GM12801 (cell line): Measurements from ENCODE around the gene SPATC1L.

Experiments
- CTCF ChIP-seq: IDR thresholded peaks from one replicate; pipeline ENCODE4 v1.5.1; 2011; ENCODE audit warnings: control low read depth; ENCODE audit not compliant: insufficient read length; ENCODE audit errors: extremely low read depth

The SPATC1L gene

DNA sequence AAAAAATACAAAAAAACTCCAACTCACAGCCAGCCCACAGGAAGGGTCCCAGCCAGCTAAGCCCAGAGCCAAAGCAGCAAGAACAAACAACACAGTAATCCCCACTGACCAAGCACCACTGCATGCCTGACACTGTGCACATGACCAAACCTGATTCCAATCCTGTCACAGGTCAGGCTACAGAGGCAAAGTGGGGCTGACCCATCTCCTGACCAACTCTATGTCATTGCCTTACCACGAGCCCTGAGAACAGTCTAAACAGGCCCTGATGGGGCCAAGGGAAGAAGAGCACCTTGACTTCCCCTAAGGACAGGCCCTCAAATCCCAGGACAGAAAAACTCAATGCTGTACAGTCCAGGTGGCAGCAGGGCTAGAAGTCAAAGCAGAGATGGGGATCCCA, 41.9 kb upstream of the SPATC1L start:
- no peak for TF ChIP-seq CTCF

- TF ChIP-seq CTCF = no peak
These were observed 39.0 kb upstream of the SPATC1L start for GRCh38 chr21:46223217-46223616.

- TF ChIP-seq CTCF = no peak
These were observed 38.3 kb upstream of the SPATC1L start for GRCh38 chr21:46222436-46223116.

DNA sequence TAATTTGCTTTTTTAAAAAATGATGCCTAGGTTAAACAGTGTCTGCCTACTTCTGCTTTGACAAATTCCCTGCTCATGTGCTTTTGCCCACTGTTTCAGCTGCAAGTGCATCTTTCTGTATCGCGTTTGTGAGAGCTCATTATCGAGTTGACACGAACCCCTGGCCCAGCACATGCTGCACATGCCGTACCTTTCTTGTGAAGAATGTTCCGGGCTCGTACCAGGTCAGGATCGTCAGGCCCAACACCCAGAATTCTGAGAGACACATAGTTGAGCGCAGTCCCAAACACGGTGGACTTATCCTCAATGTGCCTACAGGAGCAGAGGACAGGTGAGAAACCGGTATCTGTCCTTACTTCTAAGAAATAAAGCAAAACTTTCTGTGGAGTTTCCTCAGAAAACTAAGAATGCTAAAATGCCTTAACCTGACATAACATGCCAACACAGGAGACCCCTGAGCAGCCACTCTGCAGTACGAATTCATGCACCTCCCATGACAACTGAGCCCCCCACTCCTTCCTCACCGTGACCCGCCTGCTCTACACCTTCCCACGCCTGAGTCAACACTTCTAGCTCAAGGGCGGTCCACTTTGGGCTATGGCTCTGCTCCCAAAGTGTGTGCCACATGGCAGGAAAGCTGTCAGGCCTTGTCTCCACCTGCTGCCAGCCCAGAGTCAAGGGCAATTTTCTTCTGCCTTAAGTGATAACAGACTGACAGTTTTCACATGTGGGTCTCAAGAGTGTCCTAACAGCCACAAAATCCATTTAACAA, 37.6 kb upstream of the SPATC1L start:
- no peak for TF ChIP-seq CTCF

- TF ChIP-seq CTCF = no peak
These were observed 36.6 kb upstream of the SPATC1L start for GRCh38 chr21:46220847-46221246.

DNA sequence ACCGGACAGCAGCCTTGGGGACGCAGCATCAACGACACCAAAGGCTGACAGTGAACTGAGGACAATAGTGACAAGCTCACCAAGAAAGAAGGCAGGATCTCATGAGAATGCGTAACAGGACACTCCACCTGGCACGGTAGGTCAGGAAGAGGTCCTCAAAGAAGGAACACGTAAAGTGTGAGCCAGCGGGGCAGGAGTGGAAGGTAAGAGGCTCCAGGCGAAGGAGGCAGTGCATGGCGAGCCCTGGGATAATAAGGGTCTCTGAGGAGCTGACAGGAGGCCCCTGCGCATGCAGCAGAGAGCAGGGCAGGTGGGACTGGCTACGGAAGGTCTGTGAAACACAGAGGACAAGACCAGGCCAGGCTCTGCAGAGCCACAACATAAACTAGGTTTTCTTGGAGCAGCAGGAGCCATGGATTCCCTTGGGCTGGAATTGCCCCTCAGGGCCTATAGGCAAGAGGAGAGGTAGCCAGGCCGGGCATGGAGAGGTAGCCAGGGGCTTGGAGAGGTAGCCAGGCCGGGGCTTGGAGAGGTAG, 36.1 kb upstream of the SPATC1L start:
- TF ChIP-seq CTCF = no peak

DNA sequence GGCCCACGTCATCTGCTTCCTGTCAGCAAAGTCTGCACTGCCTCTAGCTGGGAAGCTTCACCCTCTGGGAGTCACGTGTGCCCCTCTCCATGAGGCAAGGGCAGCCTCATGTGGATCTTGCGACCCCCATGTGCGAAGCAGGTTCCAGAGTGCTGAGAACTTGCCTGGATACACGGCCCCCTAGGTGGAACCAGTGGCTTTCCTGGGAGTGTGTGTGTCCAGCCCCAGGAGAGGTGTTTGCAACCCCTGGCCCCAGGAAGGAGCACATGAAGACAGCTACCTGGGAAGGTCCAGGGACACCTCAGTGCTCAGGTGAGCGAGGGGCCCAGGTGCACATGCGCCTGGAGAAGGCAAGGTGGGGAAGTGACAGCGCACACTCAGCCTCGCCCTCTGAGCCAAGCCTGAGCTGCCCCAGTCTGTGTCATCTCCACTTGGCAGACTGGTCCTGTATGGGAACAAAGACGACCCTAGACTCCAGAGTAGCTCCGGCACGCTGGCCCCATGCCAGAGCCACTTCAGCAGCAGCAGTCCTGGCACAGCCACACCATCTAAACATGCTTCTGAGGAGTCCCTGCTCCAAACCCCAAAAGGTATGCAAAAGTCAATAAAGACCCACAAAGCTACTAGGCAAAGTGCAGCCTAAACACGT, 35.5 kb upstream of the SPATC1L start:
- TF ChIP-seq CTCF = no peak
